Kidney tubule cell (primary cell): Measurements from ENCODE around the gene ESRP2.
A peak's percentile ranks its signal among the peaks of the same experiment; 100 is the strongest.

Experiments
- DNase-seq: peaks from one replicate; pipeline ENCODE4 v3.0.0-alpha.2; 2018; ENCODE audit warnings: low spot score

Gene ESRP2

GRCh38 chr16:68263559-68264127 is 27.7 kb upstream of the ESRP2 start:
- DNase-seq = no peak

DNA sequence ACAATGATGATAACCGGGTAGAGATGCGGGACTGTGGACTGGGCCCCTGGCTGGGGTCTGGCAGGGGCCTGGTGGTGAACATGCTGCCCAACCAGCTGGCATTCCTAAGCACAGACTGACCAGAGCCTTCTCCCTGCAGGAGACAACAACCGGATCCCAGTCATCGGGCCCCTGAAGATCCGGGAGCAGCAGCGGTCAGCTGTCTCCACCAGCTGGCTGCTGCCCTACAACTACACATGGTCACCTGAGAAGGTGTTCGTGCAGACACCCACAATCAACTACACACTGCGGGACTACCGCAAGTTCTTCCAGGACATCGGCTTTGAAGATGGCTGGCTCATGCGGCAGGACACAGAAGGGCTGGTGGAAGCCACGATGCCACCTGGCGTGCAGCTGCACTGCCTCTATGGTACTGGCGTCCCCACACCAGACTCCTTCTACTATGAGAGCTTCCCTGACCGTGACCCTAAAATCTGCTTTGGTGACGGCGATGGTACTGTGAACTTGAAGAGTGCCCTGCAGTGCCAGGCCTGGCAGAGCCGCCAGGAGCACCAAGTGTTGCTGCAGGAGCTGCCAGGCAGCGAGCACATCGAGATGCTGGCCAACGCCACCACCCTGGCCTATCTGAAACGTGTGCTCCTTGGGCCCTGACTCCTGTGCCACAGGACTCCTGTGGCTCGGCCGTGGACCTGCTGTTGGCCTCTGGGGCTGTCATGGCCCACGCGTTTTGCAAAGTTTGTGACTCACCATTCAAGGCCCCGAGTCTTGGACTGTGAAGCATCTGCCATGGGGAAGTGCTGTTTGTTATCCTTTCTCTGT is 23.3 kb upstream of the ESRP2 start:
- DNase-seq = no peak

DNA sequence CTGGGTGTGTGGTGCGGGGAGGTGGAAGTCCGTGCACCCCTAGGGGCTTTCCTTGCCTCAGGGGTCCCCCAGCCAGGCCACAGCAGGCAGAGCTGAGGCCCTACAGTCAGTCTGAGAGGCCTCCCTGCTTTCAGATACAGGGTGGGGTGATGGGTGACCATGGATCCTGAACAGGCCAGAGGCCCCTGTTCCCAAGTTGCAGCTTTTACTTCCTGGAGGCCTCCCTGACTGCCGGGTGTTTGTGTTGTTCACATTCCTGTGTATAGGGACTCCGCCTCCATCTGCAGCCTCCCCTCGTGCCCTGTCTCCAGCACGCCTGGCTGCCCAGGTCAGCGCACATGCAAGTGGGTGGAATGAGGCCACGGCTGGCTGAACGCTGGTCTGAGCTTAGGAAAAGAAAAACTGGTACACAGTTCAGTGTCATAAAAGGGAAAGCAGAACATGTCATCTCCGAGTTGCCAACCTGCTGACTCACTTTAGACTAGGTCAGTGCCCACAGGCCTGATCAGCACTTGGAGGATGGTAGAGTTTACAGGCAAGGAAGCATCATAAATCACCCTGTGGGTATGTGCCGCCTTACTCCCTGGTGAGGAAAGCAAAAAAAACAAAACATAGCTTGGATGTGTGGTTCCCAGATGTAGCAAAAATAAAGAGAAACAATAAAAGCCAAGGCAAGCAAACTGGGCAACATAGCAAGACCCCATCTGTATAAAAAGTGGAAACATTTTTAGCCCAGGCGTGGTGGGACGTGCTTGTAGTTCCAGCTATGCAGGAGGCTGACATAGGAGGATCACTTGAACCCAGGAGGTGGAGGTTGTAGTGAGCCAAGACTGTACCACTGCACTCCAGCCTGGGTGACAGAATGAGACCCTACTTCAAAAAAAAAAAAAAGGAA is 22.2 kb upstream of the ESRP2 start:
- DNase-seq = peak; percentile 100

DNA sequence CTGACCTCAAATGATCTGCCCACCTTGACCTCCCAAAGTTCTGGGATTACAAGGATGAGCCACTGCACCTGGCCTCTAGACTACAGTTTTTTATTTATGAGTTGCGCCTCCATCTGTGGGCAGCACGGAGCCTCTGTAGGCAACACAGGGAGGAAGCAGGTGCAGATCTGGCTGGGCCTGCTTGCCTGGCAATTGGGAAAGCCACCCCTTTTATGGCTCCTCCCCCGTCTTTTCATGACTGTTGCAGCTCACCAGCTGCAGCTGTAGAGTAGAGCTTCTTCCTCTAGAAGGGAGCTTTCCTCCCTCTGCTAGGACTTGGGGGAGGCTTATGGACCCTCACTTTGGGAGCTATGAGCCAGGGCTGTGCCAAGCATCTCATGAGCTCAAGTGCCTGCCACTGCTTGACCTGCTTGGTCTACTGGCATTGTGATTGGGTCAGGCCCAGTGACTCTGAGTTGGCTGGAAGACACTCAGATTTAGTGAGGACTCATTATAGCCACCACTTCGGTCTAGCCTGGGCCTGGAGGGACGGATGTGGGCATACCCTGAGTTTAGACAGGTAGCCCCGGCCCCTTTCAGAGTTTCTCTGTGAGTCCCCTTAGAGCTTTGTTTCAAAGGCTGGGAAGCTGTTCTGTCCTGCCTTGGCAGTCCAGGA is 21.5 kb upstream of the ESRP2 start:
- peak; percentile 37 for DNase-seq

- DNase-seq = no peak
Measured at GRCh38 chr16:68255712-68256111, 19.8 kb upstream of the ESRP2 start.

- no peak for DNase-seq
Measured at GRCh38 chr16:68253721-68254120, 17.8 kb upstream of the ESRP2 start.

DNA sequence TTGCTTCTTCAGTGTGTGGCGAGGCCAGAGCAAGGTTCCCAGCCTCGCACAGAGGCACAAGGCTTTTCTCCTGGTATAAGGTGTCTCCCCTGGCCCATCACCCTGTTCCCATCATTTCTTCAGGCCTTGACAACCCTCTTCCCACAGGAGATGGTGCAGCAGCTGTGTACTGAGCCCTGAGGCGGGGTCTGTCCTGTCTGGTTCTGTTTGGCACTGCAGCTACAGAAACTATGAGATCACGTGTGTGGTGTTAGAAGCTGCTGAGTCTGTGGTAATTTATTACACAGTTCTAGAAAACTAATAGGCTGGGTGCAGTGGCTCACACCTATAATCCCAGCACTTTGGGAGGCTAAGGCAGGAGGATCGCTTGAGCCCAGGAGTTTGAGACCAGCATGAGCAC is 16.5 kb upstream of the ESRP2 start:
- DNase-seq = no peak

GRCh38 chr16:68251832-68252231 is 15.9 kb upstream of the ESRP2 start:
- DNase-seq = no peak

DNA sequence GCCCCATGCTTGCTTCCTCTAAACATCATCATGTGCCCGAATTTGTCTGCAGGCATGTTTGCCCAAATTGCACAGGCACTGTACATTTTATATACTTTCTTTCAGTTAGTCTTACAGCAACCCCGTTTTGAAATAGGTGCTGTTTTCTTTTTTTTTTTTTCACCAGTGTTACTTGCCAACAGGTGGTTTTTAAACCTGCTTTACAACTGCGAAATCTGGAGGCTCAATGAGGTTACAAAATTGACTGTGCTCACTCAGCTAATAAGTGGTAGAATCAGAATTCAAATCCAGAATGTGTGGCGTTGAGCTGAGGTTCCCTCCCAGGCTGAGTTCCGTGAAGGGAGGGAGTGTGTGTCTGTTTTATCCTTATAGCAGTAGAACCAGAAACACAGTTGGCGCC is 15.0 kb upstream of the ESRP2 start:
- no peak for DNase-seq

DNA sequence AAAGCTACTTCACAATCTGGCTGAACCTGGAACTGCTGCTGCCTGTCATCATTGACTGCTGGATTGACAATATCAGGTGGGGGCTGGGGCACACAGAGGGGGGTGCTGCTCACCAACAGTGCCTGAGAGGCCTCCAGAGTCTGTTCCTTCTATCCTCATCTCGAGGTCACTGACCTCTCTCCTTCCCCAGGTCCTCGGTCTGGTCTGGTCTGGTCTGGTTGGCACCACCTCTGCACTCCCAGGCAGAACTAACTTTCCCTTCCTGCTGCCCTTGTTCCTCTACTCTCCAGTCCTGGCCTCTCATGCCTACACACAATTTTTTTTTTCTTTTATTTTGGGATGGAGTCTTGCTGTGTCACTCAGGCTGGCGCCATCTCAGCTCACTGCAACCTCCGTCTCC is 13.4 kb upstream of the ESRP2 start:
- no peak for DNase-seq

DNA sequence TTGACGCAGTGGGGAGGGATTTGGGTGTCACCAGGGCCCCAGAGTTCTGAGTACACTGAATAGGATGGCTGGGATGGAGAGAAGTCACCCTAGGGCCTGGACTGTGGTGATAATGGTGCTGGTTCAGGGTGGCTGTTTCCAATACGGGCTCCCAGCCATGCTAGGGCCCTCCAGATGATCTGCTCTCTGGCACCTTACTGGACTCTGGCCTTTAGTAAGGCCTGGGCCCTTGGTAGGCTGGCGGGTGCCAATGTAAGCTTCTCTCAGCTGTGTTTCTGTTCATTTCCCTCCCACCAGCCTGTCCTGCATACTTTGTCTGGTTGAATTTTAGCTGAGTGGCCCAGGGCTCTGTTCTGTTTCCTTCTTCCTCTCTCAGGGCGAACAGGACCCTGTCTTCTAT is 12.0 kb upstream of the ESRP2 start:
- no peak for DNase-seq

DNA sequence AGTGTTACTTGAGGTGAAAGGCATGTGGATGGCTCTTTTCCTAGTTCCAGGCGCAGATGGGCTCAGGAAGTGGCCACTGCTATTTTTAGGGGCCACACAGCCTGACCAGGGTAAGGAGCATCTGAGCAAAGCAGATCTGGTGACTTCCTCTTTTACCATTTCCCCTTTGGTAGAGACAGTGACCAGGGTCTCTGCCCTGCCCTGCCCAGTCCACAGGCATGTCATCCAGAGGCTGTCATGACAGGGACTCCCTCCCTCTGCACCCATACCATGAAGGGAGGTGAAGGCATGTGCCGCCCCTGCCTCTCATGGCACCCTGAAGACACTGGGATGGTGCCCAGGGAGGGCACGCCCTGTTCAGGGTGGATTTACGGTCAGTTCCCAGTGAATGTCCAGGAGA is 11.5 kb upstream of the ESRP2 start:
- no peak for DNase-seq

DNA sequence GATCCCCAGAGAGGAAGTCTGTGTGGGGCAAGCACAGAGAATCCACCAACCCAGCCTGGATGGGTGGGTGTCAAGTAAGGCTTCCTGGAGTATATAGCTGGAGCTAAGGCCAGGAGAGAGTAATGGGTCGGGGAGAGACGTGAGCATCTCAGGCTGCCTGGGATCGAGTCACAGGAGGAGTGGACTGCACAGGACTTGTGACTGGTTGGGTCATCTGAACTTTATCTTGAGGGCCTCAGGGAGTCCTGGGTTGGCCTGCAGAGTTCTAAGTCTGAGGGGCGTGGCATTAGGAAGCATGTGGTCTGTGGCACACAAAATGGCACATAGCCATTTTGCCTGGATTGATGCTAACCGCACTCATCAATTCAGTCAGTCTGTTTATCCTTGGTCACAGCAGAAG is 10.7 kb upstream of the ESRP2 start:
- no peak for DNase-seq

DNA sequence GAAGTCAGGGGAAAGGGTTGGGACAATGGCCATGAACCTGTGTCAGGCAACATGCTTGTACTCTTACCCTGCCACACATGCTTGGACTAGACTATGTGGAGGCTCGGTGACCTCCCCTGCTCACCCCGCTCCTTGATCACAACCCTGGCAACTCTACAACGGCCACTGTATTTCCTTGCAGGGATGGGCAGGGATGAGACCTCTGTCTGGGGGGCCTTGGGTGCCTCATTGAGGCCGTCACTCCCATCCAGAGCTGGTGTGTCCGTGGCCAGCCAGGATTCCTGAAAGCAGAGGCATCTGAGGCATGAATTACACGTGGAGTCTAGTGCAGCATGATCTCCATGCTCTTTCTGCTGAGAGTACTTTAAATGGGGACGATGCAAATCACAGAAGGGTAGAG is 10.2 kb upstream of the ESRP2 start:
- no peak for DNase-seq

- DNase-seq = peak; percentile 93
Measured at GRCh38 chr16:68244903-68245853, 9.3 kb upstream of the ESRP2 start, which contains the start of gene PLA2G15. TSS of gene PLA2G15 (plus strand) at chr16:68245373. CDS start at chr16:68245427, 54 bp downstream.

DNA sequence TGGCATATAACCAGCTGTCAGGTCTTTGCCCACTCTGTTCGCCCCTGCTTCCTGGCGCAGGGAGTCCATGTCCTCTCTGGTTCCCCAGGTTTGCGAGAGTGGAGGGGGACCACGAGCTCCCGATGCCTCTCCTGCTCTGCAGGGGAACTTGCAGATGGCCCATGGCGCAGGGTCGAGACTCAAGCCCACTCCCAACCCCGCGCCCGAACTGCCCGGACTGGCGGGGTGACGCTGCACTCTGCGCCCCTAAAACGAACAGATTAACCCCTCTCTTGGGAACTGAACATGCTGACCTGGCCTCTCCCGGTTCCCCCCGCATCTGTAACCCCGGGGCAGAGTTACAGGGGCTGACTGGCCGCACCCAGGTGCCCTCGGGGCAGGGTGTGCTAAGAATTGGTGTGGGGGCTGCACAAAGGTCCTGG is 8.6 kb upstream of the ESRP2 start:
- DNase-seq = no peak

DNA sequence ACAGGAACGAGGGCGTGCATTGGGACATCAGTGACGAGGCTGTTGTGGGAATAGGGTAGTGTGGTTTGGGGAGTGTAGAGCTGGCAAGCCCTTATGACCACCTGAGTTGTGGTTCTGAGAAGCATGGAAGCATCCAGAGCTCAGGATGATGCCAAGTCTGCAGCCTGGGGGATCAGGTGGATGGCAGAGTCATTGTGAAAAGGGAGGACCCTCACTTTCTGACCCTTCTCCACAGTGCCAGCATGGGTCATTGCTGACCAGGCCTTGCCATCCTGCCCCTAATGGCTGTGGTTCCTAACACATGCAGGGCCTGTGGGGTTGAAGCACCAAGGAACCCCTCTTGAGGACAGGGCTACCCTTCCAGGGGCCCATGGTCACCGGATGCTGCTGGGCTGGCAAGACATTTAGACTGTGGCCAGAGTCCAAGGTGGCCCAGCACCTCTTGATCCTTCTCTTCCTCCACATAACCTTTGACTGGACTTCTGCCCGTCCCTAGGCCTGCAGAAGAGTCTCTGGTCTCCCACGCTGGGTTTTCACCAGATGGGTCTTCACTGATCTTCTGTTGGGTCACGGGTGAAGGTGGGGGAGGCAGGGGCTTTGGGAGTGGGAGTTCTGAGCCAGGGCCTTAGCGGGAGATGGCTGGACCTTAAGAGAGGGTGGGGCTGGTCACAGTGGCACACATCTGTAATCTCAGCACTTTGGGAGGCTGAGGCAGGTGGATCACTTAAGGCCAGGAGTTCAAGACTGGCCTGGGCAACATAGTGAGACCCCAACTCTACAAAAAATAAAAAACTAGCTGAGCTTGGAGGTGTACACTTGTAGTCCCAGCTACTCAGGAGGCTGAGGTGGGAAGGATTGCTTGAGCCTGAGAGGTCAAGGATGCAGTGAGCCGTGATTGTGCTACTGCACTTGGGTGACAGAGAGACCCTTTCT is 7.3 kb upstream of the ESRP2 start:
- no peak for DNase-seq

DNA sequence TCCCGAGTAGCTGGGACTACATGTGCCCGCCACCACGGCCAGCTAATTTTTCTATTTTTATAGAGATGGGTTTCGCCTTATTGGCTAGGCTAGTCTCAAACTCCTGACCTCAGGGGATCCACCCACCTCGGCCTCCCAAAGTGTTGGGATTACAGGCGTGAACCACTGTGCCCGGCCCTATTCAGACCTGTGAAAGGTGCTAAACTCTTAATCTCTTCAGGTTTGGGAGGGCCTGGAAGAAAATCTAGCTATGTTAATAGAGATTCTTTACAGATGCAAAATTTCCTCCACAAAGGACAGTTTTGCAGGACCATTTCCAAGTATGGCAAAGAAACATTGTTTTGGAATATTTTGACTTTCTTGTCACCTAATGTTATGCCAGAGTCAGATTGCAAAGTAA is 6.2 kb upstream of the ESRP2 start:
- DNase-seq = no peak

GRCh38 chr16:68238029-68238345 is 2.1 kb upstream of the ESRP2 start:
- no peak for DNase-seq
